CD4-positive, alpha-beta T cell treated with Interleukin-12 subunit alpha and Interleukin-12 subunit beta, for 1 hour (primary cell): ENCODE data around the gene AKAP12.

Experiments
- DNase-seq: peaks from one replicate; pipeline ENCODE4 v3.0.0-alpha.2; 2020

The AKAP12 gene

DNA sequence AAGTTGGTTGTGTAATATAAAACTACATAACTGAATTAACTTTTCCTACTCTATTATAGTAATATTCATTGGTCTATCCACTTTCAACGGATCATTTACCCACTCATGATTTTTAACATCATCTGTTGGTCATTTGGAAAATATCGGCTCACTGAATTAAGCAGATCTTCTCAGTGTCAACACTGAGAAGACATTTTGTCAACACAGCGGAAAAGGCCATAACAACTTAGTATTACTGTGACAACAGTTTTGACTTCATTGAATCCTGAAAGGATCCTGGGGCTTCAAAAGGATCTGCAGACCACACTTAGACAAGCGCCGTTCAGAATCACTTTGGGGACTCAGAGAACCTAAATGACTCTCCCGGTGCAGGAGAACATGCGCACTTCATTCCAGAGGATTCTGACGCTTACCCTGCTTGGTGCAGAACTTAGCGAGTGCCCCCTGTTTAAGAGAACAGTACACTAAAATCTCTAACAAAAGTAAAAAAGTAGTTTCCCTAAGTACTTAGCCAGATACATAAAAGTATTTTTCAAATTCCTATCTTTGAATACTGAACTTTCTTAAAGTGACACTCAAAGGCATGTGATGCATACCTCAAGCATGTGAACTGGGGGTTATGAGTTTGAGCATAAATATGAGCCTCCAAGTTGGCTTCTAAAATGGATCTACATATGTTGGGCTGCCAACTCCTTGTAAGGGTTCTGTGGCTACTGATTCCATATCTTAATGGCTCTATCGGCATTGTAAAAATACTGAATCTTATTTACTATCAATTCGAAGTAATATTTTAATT, 147.6 kb downstream of the AKAP12 start:
- DNase-seq = no peak

DNA sequence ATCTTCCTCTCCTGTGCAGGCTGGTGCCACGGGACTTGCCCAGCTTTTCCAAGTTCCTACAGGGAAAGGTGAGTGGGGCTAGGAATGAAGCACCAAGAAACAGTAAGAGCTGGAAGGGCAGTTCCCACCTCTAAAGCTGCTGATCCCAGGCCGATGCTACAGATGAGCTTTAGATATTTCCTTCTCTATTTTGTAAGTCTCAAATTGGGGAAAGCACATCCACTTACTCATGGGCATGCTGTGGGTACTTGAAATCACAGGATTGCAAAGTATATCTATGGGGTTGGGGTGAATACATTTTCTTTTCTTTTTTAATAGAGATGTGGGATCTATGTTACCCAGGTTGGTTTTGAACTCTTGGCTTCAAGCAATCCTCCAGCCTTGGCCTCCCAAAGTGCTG, 148.5 kb downstream of the AKAP12 start:
- no peak for DNase-seq

DNA sequence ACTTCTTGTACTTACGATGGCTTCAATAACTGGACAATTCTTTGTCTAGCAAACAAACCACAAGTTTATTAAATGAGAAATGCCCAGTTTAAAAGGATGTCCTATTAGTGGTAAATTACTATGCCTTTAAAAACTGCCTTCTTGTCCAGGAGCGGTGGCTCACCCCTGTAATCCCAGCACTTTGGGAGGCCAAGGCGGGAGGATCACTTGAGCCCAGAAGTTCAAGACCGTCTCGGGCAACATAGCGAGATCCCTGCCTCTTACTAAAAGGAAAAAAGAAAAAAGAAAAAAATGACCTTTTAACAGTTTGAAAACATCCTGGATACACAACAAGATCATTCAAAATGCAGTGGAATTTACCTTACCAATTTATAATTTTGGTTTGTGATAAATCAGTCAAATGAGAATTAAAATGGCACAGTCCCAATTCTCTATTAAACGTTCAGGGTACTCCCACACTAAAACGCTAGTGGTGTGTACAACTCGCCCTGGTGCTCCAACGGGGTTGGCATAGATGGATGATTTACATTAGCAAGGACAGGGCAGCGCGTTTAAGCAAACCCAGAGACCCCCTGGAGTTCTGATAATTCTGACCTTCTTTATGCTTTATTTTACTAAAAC, 149.3 kb downstream of the AKAP12 start:
- peak; percentile 32 for DNase-seq

DNA sequence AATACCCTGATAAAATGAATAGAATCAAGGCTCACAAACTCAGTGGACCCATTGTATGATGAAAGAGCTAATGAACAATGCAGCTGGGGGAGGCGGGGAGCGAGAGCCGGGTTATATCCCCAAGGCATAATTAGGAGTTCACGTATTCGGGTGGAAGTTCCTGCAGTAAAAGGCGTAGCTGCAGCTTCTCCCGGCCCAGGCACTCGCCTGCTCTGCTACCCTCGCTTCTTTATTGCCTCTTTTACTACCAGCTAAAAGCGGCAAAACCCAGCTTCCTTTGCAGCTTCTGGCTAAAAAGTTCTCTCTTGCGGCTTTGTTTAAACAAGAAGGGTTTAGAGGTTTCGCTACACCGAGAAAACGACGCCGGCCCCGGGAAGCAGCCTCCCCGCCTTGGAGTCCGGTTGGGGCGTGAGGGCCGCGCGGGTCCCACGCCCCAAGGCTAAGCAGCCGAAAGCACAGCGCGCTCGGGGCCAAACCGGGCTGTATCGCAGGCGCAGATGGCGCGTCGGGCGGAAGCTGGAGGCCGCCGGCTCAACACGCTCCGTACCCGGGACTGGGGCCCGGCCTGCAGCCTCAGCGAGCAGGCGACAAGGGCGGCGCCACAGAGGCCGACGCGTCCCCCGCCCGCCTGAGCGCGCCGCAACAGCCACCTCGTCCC, 150.0 kb downstream of the AKAP12 start:
- no peak for DNase-seq

DNA sequence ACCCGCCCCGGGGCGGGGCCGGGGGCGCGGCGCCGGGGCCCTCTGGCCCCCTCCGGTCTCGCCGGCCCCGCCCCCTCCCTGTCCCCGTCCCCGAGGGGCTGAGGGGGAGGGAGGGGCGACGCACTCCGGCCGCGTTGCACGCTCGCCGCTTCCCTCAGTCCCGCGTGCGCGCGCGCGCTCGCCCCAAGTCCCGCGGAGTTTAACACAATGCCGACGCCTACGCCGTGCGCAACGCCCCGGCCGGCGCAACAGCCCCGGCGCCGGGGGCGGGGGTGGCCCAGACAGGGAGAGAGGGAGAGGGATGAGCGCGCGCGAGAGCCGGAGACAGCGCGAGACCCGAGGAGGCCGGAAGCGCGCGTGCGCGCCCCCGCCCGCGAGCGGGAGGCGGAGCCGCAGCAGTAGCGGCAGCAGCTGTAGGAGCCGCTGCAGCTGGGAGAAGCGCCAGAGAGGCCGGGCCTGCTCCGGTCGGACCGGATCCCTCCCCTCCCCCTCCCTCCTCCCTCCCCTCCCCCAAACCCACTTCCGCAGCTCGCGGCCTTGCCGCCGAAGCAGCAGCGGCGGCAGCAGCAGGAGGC, 150.6 kb downstream of the AKAP12 start:
- peak; percentile 98 for DNase-seq

DNA sequence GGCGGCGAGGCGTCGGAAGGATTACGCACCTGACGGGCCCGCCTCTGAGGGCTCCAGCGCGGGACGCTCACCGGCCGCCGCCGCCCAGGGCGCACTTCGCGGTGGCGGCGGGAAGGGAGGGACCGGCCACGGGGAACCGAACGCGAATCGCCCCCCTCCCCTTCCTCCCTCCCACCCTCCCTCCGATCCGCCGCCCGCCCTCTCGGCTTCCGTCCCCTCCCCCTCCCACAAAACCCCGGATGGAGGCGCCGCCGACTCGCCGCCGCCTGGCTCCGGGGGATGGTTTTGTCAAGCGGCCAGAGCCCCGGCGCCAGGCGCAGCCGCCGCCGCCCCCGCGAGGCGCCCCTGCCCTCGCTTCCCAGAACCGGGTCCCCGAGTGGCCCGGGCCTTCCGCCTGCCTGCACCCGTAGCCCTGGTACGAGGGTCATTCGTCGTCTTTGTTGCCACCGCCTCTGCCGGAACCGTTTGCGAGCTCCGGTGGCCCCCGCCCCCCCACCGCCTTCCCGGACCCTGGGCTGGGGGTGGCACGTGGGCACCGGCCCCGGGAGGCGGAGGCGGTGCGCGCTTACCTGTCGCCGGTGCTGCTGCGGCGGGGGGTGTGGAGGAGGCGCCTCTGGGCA, 151.2 kb downstream of the AKAP12 start:
- DNase-seq = peak; percentile 87

DNA sequence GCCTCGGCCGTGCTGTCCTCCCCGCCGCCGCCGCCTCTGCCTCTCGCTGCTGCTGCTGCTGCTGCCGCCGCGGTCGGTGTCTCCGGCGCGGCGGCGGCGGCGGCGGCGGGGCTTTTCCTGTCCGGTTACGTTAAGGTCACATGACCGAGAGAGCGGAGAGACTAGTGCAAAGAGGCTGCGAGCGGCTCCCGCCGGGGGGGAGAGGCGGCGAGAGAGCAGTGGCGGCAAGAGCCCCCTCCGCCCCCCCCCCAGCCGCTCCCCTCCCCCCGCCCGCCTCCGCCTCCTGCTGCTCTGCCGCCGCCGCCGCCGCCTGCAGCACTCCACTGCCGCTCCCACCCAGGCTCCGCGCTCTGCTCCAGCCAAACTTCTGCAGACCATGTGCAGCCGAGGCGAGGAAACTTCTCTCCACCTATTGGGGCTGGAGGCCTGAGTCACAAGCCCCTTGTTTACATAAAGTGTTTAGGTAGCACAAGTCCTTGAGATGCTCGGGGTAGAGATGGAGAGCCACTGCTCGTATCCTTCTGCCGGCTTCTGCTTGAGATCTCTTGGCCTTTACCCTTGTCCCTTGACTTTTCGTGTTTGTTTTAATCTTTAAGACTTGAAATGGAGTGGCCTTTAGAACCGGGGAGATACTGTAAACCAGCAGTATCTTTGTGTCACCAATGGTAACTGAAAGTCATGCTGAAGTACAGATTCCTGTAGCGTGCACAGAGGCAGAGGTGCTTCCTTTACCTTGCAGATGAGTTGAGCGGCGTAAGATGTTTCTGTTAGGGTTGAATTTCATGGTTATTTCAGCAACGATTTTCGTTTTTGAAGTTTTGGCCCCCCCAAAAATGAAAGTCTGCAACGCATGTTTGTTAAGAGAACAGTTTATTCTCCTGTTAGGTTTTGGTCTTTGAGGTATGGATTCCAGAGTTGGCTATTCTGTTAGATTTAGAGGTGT, 152.0 kb downstream of the AKAP12 start, which contains the start of gene ZBTB2:
TSS of gene ZBTB2 (minus strand) at position 89 of the 943 bp plus-strand sequence. CDS start 17,922 bp downstream, outside the sequence.
- peak; percentile 84 for DNase-seq

DNA sequence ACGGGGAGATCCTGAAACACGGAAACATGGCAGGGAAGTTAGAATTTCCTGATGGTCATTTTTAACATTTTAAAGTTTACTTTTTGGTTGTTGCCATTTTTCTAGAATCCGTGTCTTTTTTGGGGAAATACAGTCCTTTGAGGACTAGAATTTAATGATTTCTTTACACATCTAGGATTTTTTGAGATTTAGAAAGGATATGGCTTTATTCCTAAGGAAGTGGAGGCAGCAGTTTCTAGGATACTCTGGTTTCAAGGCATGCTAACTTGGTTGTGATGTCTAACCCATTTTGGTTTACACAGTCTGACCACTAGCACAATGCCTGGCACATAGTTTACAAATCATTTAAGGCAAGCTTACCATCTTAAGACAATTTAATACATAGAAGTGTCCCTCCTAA, 152.7 kb downstream of the AKAP12 start:
- DNase-seq = no peak

DNA sequence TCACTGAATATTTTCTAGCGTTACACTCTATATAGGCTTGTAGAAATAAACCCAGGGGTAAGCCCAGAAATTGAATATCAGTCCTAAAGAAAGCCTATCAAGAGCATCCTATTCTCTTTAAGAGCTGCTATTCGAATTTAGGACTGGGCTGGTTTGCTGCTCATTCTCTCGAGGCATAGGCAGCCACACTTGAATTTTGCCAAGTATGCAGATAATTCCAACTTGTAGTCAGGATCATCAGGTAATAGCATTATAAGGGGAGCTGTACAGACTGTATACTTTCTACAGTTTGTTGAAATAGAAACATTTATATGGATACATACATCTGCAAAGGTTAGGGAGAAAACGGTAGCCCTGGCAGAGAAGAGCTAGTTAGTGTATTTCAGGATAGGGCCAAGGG, 153.6 kb downstream of the AKAP12 start:
- no peak for DNase-seq

DNA sequence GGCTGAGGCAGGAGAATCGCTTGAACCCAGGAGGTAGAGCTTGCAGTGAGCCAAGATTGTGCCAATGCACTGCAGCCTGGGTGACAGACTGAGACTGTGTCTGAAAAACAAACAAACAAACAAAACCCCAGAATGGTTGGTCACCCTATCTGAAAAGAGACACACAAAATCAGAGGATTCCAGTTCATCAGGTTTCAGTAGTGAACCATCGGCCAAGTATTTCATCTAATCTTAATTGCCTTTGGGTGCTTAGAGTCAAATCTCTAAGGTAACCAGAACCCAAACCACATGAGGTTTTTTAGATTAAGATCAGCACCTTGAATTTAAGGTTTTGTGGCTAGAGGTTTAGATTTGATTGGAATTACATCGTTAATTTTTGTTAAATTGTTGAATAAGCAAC, 159.9 kb downstream of the AKAP12 start:
- DNase-seq = no peak

DNA sequence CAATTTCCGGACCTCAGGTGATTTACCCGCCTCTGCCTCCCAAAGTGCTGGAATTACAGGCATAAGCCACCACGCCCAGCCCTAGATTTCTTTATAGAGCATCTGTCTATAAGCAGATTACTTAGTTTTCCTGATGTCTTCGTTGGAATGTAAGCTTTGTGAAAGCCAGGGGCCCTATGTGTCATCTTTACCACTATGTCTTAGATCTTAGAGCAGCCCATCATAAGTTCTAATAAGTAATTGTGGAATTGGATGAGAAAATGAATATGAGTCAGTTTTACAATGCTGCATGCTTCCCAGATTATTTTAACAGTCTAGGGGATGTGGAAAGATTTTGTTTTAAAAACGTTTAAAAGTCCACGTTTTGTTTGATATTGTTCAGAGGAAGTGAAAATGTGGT, 160.7 kb downstream of the AKAP12 start:
- DNase-seq = no peak

DNA sequence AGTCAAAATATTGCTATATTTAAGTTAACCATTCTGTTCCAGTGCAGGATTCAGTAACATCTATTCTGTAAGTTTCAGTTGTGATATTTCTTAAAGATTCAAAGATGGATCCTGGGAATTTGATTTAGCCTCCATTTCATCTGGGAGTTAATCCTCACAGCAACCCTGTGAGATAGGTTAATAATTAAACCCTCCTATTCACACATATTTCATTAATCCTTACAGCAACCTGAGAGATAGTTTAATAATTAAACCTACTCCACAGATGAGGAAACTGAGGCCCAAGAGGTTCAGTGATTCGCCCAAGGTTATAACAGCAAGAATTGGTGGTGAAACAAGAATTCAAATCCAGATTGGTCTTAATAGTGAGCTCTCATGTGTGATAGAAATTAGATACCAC, 162.5 kb downstream of the AKAP12 start:
- DNase-seq = no peak

DNA sequence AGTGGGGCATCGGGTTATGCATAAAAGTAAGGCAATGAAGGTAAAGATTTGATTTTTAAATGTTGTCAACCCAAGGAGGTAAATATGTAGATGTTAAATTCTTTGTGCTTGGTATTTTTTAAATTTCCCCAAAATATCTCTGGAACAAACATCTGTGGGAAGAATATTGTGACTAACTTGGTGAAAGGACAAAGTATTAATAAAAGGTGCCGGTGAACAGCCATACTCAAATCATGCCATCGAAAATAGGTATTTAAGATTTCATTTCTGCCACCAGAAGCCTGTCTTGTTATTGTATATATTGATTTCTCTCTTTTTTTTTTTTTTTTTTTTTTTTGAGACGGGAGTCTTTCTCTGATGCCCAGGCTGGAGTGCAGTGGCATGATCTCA, 164.1 kb downstream of the AKAP12 start:
- DNase-seq = no peak
